ENCODE results near the gene DYNC1I2. TPM values are rescaled to one million over a fixed set of nuclear protein-coding genes. Genes with fewer than 3 reads are reported as not detected.
A peak's percentile ranks its signal among the peaks of the same experiment; 100 is the strongest.

Gene DYNC1I2
- total RNA-seq, 1 donor from 2014 or later: 103 TPM

DNA sequence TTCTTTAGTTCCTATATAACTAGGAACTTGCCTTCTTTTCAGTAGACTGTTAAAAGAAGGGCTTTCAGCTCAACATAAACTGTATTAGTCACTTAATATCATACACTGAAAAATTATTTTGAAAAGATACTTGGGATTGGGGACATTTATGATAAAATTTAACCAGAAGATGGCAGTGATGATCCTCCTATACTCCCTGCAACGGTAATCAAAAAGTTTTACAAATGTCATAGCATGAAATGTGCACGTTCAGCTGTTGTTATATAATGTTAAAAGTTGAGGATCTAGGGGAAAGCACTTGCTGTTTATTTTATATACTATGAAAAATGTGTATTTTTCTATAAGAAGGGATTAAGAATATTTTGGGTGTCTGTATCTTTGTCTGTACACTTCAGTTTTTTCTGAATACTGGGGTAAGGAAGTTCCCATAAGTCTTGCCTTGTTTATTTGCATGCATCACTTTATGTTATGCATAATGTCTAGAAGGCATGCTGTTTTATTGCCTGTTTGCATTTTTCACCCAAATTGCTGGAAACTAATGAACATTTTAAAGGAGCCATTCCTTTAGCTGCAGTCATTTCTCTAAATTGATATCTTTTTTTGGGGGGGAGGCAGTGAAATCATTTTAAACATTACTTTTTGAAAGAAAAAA lies 19.0 kb downstream of the DYNC1I2 start:
- TF ChIP-seq, protein P1, sequence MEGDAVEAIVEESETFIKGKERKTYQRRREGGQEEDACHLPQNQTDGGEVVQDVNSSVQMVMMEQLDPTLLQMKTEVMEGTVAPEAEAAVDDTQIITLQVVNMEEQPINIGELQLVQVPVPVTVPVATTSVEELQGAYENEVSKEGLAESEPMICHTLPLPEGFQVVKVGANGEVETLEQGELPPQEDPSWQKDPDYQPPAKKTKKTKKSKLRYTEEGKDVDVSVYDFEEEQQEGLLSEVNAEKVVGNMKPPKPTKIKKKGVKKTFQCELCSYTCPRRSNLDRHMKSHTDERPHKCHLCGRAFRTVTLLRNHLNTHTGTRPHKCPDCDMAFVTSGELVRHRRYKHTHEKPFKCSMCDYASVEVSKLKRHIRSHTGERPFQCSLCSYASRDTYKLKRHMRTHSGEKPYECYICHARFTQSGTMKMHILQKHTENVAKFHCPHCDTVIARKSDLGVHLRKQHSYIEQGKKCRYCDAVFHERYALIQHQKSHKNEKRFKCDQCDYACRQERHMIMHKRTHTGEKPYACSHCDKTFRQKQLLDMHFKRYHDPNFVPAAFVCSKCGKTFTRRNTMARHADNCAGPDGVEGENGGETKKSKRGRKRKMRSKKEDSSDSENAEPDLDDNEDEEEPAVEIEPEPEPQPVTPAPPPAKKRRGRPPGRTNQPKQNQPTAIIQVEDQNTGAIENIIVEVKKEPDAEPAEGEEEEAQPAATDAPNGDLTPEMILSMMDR (IDR thresholded peaks at IDR 0.05; ENCODE audit: insufficient read depth, low read length, severe bottlenecking): no peak
- Histone ChIP-seq H3K4me3 (ENCODE audit: low read depth, low read length) (no peak overlapping the region), H3K27me3 (ENCODE audit: control insufficient read depth, insufficient read depth, low read length) (no peaks in the 10 kb centered on the region), H3K36me3 (ENCODE audit: control insufficient read depth, insufficient read depth, low read length) (no peaks in the 10 kb centered on the region)
- peak; percentile 29 for DNase-seq (ENCODE audit: low read depth)
- FAIRE-seq: no peak

DNA sequence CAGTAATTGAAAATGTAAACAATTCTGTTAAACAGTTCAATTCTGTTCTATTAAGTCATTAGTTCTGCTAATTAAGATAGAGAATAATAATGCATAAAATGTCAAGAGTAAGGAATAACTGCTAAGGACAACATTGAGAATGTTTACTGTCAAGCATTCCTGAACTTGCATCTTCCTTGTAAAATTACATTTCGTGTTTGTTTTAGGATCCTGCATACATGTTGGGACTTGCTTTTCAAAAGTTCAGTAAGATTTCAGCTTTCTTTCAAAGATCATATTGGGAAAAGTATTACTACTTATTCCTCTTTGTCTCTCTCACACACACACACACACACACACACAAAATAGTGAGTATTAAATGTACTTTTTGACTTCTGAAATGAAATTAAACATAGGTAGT lies 20.5 kb downstream of the DYNC1I2 start:
- H3K27me3 ChIP-seq (ENCODE audit: control insufficient read depth, insufficient read depth, low read length): no peaks in the 10 kb centered on the region
- DNase-seq (ENCODE audit: low read depth) (peak; percentile 69), FAIRE-seq (no peak)

DNA sequence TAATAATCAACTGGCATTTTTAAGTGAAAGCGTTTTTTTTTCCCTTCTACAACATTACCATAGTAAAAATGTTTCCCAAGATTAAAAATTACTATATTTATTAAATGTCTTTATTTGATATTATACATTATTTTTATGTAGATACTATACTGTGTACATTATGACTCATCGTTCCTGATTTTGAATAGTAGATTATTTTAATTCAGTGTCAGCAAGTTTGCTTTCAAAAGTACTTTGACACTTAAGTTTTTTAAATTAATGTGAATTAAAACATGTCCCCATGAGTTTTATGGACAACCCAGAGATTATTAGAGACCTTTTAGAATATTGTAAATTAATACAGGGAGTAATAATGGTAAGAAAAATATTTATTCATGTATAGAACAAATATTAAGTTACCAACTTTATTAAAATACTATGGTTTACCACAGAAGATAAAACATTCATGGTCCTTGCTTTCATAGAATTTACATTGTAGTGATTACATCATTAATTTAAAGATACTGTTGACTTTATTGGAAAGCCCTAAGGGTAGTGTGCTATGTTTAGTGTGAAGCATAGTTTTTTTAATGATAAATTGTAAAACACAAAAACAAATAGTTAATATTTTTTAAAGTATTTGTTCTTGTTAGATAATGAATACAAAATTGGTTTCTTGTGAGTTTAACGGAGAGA lies 21.9 kb downstream of the DYNC1I2 start:
- H3K4me3 ChIP-seq (ENCODE audit: low read depth, low read length): no peak overlapping the region
- no peak for FAIRE-seq
- TF ChIP-seq, protein P1 (IDR thresholded peaks at IDR 0.05; ENCODE audit: insufficient read depth, low read length, severe bottlenecking): no peak
- peak; percentile 13 for DNase-seq (ENCODE audit: low read depth)
- no peaks in the 10 kb centered on the region for H3K36me3 ChIP-seq (ENCODE audit: control insufficient read depth, insufficient read depth, low read length)
- H3K27me3 ChIP-seq (ENCODE audit: control insufficient read depth, insufficient read depth, low read length): no peaks in the 10 kb centered on the region

More for the DNA sequence above, 20.5 kb downstream of the DYNC1I2 start:
- no peak overlapping the region for H3K4me3 ChIP-seq (ENCODE audit: low read depth, low read length)
- TF ChIP-seq, protein P1 (IDR thresholded peaks at IDR 0.05; ENCODE audit: insufficient read depth, low read length, severe bottlenecking): no peak
- no peaks in the 10 kb centered on the region for H3K36me3 ChIP-seq (ENCODE audit: control insufficient read depth, insufficient read depth, low read length)

DNA sequence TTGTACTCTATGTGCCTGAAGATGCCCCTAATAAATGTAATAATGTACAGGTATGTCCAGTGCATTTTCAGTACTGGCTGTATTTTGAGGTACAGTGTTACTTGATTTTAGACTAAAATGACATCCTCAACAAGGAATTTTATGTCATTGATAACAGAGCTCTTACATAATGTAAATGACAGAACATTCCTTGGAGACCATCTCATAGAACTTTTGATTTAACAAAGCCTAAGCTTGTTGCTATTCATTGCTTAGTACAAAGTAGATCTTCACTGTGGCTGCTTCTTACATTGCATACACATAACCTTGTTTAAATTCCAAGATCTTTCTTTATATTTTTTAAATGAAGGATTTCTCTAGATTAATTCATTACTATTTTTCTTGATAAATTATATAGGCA lies 24.1 kb downstream of the DYNC1I2 start:
- Histone ChIP-seq H3K36me3 (ENCODE audit: control insufficient read depth, insufficient read depth, low read length) (no peaks in the 10 kb centered on the region), H3K4me3 (ENCODE audit: low read depth, low read length) (no peak overlapping the region), H3K27me3 (ENCODE audit: control insufficient read depth, insufficient read depth, low read length) (no peaks in the 10 kb centered on the region)
- DNase-seq (ENCODE audit: low read depth) (no peak), FAIRE-seq (no peak)
- TF ChIP-seq, protein P1 (IDR thresholded peaks at IDR 0.05; ENCODE audit: insufficient read depth, low read length, severe bottlenecking): no peak

DNA sequence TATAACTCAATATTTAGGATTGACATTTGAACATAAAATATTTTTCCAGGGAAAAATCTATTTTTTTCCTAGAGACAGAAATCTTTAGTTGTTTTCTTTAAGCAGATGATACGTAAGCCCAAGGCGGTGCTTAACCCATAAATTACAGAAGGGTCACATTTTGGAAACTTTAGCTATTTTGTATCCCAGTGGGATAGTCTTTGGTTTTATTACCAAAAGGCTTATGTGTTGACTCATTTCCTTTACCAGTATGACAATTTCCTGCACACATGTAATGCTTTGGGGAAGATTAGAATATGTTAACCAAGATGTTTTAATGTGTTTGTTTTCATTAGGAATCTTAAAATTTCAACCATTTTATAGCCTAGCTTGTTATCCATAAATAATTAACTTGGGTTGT lies 24.8 kb downstream of the DYNC1I2 start:
- no peak overlapping the region for H3K4me3 ChIP-seq (ENCODE audit: low read depth, low read length)
- FAIRE-seq (no peak), DNase-seq (ENCODE audit: low read depth) (peak; percentile 53)
- TF ChIP-seq, protein P1 (IDR thresholded peaks at IDR 0.05; ENCODE audit: insufficient read depth, low read length, severe bottlenecking): no peak
- H3K27me3 ChIP-seq (ENCODE audit: control insufficient read depth, insufficient read depth, low read length): no peaks in the 10 kb centered on the region
- H3K36me3 ChIP-seq (ENCODE audit: control insufficient read depth, insufficient read depth, low read length): peaks cover 2% of the 10 kb centered on the region

Measured in bronchial epithelial cell (primary cell).